HK-2 (cell line): ENCODE measurements around the gene DLX6.

Source experiments
- DNase-seq: peaks from one replicate; pipeline ENCODE4 v3.0.0-alpha.2; 2018; ENCODE audit not compliant: unreplicated experiment

Gene DLX6

GRCh38 chr7:97005183-97006054 is at the start of gene DLX6:
Gene DLX6, plus strand, starts transcription at chr7:97005553. Its CDS starts 425 bp downstream, at chr7:97005978.
- peak; percentile 59 for DNase-seq

- DNase-seq = no peak
Observed at GRCh38 chr7:96959135-96959534, 46.2 kb upstream of the DLX6 start.

- DNase-seq = no peak
Observed at GRCh38 chr7:96962221-96962885, 43.0 kb upstream of the DLX6 start.

GRCh38 chr7:96968981-96969380 is 36.4 kb upstream of the DLX6 start:
- DNase-seq = no peak

GRCh38 chr7:96970739-96971138 is 34.6 kb upstream of the DLX6 start:
- no peak for DNase-seq

GRCh38 chr7:96973986-96974385 is 31.4 kb upstream of the DLX6 start:
- DNase-seq = no peak

GRCh38 chr7:96976106-96976505 is 29.2 kb upstream of the DLX6 start:
- DNase-seq = no peak

GRCh38 chr7:96977445-96977844 is 27.9 kb upstream of the DLX6 start:
- no peak for DNase-seq

GRCh38 chr7:96979551-96980276 is 25.6 kb upstream of the DLX6 start:
- DNase-seq = no peak

GRCh38 chr7:96982586-96982985 is 22.8 kb upstream of the DLX6 start:
- DNase-seq = no peak

- DNase-seq = no peak
Observed at GRCh38 chr7:96985992-96986391, 19.4 kb upstream of the DLX6 start.

GRCh38 chr7:96986901-96987300 is 18.5 kb upstream of the DLX6 start:
- no peak for DNase-seq

- DNase-seq = no peak
Observed at GRCh38 chr7:96987719-96988118, 17.6 kb upstream of the DLX6 start.

GRCh38 chr7:96989241-96989858 is 16.0 kb upstream of the DLX6 start:
- no peak for DNase-seq

GRCh38 chr7:96989859-96990317 is 15.5 kb upstream of the DLX6 start:
- no peak for DNase-seq

GRCh38 chr7:96991546-96992191 is 13.7 kb upstream of the DLX6 start:
- DNase-seq = no peak

GRCh38 chr7:96992192-96993005 is 13.0 kb upstream of the DLX6 start:
- DNase-seq = no peak

GRCh38 chr7:96993094-96993865 is 12.1 kb upstream of the DLX6 start:
- no peak for DNase-seq

GRCh38 chr7:96993980-96994379 is 11.4 kb upstream of the DLX6 start:
- DNase-seq = no peak
